NCI-H774 (cell line): ENCODE data around the gene RBP2.

Experiments used
- DNase-seq: peaks from one replicate; lab custom pipeline; 2025; lab: John Stamatoyannopoulos, UW

The RBP2 gene

DNA sequence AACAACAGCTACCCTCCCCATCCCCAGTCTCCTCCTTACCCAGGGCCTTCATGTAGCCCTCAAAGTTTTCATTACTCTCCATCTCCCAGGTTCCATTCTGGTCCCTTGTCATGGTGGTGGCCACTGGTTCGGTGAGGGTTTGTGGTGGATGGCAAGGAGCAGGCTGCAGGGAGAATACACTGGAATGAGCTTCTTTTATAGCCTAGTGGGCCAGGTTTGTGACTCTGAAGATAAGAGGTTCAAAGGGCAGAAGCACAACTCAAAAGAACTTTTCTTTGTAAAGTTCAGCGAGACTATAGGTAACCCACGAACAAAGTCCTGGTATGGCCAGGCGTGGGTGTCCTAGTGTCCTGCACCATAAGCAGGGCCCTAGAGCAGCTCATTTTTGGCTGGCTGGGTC lies at the start of gene RBP2:
RBP2 (minus strand) TSS at position 169 of the 400 bp plus-strand sequence; CDS start at position 112, 57 bp downstream.
- no peak for DNase-seq

DNA sequence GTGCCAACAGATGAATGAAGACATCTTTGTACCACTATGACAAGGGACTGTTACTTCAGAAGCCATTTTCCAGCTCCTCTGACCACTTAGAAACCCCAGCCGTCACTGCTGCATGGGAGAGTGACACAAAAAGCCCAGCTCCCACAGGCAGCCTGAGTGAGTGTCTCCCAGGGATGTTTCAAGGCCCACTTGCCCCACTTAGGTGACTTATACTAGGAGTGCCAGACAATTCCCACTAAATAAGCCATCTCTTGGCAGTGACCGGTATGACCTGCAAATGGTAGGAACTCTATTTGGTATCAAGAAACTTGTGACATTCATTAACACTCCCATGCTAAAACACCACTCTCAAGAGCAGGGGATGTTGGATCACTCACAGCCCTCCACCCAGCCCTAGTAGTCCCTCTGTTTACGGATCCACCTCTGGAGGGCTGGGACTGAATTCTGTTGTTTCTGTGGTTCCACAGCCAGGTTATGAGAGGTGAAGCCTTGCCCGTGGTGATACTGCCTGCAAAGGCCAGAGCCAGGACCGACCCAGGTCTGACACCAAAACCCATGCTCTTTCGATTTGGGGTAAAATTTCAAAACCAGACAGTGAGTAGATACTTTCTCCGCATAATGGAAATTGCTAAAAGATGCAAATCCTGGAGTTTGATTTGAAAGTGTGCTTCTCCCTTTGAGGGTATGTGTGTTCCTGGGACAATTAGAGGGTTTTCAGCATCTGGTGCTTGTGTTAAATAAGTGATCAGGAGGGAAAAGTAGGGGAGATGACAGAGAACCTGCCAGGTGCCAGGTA lies 48.7 kb upstream of the RBP2 start:
- no peak for DNase-seq

DNA sequence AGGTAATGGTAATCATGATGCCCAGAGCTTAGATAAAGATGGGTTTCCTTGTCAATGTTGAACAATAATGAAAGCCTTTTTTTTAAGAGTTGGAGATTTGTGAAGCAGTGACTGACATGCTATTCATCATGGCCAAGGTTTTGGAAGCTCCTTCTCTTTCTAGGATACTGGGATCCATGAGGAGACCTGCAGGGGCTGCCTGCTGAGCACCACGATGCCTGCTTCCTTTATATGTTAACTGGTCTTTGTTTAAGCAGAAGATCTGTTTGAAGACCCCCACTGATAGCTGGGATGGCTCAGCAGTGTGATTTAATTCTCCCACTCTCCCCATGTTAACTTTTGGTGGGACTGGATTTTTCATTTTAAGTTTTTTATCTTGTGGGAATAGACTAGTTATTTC lies 47.4 kb upstream of the RBP2 start:
- no peak for DNase-seq

DNA sequence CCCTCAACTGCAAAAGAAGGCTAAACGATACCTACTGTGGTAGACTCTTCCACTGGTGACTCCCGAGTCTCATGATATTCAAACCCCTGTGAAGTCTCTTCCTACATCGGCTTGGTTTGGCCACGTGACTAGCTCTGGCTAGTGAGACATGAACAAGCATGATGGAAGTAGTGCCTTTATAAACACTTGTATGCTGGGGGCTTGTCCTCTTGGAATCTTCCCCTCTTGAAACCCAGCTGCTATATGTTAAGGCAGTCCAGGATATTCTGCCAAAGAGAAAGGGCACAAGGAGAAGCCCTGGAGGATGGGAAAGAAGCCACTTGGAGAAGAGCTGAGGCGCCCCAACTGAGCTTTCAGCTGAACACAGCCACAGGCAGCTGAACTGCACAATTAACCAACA lies 46.9 kb upstream of the RBP2 start:
- no peak for DNase-seq

DNA sequence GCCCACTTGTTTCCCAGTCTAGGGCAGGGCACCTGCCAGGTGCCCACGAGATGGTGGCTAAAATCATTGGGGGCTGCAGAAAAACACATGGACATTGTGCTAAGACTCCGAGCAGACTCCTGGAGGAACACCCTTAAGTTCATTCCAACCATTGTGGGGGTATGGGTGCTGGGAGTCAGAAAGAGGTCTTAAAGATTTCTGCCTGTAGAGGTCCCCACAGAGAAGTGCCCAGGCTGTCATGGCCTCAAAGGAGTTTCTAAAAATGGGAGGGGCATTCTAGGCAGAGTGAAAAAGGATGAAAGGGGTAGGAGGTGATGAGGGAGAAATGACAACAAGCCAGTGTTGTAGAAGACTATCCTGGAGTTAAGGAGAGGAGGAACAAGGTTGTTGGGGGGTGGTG lies 46.1 kb upstream of the RBP2 start:
- DNase-seq, result no peak

DNA sequence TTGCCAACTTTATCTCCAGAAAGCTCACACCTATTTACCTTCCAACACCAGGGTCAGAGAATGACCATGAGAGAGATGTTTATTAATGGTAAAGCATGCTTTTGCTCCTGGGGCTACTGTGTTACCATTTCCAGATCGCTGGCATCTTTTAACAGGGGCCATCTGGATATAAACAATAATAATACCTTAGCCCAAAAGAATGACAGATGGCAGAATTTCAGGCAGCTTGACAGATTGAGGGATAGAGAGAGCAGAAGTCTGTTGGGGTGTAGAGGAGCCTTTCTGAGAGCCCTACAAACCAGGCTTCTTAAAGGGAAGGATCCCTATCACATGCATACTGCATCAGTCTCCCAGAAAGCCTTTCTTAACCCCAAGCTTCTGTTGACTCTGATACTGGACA lies 45.5 kb upstream of the RBP2 start:
- no peak for DNase-seq

DNA sequence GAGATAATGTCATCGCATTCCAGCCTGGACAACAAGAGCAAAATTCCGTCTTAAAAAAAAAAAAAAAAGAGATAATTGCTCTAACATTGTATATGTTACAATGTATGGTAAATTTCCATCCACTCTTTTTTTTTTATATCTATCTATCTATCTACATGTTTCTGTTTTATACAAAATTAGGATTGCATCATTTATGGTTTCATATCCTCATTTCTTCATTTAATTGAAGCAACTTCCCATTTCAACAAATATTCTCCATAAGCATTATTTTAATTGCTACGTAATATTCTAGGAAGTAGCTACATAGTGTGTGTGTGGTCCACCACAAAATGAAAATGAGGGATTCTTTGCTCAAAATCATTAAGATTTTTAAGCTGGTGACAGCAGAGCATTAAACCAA lies 44.8 kb upstream of the RBP2 start:
- no peak for DNase-seq

DNA sequence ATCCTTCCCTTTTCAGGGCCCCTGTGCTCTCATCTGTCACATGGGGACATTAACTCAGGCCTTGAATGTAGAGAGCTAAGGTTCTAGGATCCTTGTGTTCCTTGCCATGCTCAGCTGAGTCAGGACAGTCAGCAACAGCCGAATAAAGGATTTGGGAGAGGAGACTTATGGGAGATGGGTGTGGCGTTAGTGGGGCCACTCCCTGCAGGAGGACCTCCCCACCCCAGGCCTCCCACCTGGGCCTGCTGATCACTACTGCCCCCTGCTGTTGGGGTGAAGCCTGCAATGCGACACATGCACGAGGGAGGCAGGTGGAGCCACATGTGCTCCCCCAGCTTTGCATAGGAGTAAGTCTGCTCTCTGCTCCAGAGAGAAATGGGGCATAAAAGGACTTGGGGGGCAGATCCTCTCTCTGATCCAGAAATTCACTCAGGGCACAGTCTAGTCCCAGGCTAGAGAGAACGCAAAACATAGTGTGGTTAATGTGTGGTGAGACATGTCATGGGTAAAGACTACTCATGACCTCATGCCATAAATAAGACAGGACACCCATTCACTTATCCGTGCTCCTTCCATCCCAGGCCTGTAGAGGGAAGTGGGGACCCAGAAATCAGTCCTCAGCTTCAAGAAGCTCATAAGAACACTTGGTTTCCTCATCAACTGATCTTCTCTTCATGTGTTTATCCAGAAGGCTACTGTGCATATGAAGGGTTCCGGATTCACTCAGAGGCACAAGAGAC lies 43.9 kb upstream of the RBP2 start:
- no peak for DNase-seq

DNA sequence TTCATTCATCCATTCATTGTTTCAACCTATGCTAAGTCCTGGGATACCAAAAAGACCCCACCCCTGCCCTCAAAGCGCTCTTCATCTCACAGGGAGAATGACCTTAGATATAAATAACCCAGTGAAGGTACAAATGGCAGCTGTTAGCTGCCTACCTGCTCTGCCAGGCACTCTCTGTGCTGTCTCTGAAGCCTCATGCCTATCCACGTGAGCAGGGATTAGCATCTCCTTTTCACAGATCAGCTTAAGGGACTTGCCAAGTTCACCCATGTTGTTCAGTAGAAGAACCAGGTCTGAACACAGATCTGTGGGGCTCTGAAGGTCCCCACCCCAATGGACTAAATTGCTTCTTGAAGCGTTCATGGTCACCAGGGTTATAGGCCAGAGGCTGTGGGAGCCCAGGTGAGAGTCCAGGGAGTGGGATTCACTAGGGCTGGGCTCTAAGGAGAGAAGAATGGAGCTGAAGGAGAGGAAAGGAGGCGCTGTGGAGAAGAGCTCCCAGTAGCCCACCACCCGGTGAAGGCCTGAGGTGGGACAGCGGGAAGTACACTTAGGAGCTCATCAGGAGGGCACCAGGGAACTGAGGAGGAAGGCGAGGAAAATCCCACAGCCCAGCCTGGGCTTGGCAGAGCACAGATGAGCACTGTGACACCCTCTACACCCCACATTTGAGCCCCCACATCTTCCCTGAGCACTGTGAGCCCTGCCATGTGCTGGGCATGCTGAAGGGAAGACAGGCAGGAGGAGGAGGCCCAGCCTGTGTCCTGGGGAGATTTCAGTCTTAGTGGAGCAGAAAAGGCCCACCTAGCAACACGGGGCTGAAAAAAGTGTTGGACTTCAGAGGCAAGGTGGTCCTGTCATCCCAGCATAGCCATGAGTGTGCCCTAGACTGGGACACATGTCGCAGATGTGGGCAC lies 42.9 kb upstream of the RBP2 start:
- no peak for DNase-seq

DNA sequence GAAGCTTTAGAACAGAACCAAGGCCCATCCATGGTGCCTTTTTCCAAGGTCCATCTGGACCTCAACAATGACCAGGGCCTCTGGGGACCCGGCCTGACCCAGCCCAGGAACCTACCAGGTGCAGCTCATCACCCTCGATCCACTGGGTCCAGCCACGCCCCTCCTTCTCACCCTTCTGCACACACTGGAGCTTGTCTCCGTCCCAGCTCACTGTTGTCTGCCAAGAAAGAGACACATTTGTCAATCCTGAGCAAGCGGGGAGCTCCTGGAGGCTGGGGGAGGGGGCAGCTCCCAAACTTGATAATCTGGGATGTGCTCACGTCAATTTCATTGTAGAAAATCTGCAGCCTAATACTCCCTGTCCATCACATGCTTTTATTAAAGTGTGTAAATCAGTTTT lies 42.0 kb upstream of the RBP2 start:
- DNase-seq, result no peak

DNA sequence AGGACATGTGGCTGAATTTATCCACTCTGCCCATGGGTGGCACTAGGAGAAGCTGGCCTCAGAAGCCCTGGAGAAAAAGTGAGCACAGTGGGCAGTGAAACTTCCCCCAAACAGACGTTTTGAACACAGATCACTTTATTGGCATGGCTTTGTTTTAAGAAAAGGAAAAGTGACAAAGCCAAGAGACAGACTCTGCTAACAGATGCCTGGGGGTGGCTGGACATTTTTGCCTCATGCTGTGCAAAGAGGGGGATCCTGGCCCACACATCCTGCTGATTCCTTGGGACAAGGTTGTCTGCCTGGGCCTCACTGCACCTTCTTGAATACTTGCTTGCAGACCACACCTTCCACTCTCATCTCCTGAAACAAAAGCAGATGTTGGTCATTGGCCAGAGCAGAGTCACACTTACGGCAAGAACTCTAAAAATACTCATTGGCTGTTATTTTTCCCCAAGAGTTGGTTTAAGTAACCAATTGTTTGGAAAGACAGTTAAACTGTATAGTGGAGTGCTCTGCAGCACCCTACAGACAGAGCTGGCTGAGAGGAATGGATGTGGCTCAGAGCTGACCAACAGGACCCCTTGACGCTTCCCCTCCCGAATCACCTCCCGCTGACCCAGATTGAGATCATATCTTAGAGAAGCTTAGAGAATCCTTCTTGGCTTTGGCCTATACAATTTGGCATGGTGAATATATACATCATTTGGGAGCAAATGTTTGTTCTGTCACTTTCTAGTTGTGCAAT lies 41.2 kb upstream of the RBP2 start:
- no peak for DNase-seq

DNA sequence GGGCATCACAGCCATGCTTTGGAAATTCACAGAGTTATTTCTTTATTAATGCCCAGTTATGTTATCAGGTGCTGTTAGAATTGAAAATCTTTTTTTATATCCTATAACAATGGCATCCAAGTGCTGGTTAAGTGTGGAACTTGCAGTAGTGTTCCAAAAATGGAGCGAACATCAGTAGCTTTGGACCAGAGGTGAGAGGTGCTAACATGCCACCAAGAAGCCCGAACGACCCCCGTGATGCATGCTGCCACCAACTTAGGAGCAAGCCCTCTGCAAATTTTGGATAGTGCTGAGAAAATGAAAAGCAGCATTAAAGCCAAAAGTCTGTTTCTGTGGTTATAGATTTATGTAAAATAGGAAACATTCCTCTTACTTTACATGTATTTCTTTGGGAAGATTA lies 38.4 kb upstream of the RBP2 start:
- no peak for DNase-seq

DNA sequence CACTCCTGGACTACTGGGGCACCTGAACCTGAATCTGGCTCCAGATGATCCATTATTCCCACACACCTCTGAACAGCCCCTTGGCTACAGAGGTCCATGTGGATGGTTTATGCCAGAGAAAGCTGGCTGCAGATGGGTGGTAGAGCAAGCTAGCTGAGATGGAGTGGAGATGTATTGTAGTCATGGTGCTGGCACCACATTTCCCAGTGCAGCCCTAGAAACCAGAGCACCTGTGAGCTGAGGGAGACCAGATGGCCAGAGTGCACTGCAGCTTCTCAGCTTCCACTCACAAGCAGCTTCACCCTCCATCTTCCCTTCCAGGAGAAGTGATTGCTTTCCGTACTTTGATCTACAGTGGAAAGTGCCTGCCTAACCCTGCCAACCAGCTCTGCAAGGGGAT lies 33.3 kb upstream of the RBP2 start:
- no peak for DNase-seq

DNA sequence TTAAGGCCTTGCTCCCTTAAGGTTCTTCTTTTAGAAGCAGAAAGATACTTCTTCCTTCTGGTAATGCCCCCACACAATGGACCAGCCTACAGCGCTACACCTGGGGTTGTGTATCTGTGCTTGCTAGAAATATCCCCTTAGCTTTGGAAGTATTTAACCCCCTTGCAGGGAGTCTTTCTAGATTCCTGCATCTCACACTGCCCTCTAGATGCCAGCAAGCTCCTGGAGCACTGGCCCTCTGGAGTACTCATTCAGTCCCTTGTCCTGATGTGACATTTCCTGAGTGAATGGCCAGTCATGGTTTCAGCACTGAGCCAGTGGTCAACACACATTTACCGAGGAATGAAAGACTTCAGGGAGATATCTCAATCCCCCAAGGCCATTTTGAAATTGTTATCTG lies 30.4 kb upstream of the RBP2 start:
- DNase-seq, result no peak

DNA sequence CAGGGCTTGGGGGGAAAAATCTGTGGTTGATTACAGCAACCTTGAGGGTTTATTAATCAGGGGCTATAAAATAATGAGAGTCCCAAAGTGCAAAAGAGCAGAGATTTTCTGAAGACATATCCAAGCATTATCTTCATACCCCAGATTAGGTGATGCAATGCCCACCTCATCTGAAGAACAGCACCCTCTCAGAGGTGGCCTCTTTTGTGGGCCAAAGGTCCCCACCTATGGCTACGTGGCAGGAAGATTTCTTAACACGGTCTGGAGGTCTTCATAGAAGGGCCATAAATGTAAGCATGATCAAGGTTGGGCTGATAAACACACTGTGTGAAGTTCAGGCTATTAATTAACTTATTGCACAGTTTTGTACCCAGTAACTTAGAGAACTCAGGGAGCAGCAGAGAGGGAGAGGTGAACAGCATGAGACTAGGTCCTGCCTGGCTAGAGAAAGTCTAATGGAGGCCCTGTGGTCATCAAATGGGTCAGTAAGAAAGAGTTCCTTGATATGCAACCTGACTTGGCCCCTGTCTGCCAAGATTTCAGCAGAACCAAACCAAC lies 29.6 kb upstream of the RBP2 start:
- no peak for DNase-seq

DNA sequence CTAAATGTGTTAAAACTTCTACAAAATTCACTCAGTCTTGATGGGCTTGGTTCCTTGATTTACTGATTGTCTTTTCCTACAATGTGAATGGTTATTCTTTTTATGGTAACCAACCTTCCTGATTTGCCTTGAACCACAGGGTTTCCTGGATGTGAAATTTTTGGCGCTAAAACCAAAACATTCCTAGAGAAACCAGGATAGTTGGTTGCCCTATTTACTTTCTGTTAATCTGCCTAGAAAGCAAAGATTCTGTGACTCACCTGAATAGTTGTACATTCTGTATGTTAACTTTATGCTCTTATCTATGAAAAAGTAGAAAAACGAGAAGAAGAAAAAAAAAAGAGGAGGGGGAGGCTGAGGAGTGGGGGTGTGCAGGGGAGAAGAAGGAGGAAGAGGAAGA lies 23.2 kb upstream of the RBP2 start:
- DNase-seq, result no peak

DNA sequence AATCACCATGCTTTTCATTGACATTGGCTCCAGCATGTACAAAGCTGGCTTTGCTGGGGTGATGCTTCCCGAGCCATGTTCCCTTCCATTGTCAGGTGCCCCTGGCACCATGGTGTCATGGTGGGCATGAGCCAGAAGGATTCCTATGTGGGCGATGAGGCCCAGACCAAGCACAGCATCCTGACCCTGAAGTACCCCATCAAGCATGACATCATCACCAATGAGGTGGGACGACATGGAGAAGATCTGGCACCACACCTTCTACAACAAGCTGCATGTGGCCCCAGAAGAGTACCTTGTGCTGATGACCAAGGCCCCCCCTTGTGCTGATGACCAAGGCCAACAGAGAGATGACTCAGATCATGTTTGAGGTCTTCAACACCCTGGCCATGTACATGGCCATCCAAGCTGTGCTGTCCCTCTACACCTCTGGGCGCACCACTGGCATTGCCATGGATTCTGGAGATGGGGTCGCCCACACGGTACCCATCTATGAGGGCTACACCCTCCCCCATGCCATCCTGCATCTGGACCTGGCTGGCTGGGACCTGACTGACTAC lies 17.6 kb upstream of the RBP2 start:
- DNase-seq, result no peak

DNA sequence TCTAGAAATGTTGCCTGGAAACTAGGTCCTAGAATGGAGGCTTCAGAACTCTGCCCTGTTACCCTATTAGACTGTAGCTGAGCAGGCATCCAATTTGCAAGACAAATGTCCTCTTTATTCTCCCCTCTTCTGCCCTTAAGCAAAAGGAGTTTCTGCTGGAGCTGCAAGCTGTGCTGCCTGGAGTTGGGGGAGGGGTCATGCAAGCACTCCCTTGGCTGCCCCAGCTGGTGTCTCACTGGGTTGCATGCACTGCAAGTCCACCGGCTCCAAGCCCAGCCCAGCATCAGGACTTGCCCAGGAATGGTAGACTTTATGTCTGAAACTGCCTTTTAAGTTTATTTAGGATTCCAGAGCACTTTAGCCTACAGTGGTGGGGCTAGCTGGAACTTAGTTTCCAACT lies 15.7 kb upstream of the RBP2 start:
- DNase-seq, result peak; percentile 55

DNA sequence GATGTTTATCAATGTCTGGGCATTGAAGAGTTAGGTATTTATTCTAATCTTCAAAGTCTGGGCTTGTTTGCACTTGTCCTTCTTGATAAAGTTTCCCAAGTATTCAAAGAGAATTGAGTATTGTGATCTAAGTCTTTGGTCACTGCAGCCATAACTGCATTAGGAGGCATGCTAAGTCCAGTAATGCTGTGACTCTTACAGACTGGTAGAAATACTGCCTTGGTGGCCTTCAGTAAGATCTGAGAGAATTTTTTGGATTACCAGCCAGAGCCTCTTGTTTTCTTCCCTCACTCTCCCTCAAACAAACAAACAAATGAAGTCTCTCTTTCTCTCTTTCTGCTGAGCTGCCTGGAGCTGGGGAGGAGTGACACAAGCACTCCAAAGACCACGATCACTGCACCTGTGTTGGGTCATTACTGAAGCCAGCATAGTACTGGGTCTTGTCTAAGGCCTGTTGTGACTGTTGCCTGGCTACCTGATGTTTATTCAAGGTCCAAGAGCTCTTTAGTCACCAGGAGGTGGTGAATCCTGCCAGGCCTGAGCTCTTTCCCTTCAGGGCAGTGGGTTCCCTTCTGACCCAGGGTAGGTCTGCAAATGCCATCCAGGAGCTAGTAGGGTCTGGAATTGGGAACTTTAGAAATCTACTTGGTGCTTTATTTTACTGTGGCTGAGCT lies 14.8 kb upstream of the RBP2 start:
- peak; percentile 92 for DNase-seq

DNA sequence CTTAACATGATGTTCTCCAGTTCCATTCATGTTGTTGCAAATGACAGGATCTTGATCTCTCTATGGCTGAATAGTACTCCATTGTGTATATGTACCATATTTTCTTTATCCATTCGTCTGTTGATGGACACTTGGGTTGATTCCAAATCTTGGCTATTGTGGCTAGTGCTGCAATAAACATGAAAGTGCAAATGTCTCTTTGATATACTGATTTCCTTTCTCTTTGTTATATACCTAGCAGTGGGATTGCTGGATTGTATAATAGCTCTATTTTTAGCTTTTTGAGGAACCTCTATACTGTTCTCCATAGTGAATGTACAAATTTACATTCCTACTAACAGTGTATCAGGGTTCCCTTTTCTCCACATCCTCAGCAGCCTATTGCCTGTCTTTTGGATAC lies 5.9 kb upstream of the RBP2 start:
- DNase-seq, result peak; percentile 20

DNA sequence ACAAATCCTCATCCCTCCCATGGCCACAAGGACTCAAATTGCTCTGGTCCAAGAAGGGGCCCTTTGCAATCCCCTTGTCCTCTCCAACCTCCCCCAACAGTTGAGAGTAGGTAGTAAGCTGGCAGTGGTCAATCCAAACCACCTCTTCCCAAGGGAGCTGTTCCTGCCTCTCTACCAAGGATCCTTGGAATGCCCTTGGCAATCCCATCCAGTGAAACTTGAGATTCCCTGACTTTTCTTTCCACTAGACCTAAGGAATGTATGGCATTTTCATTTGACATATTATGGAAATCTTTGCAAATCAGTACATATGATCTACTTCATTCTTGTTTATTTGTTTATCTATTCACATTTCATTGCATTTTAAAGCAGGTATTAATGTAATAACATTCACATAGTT lies 4.8 kb upstream of the RBP2 start:
- no peak for DNase-seq
